Cortex of kidney (tissue), 1 donor: ENCODE results near the gene PPM1A.
A peak's percentile ranks its signal among the peaks of the same experiment; 100 is the strongest.

Experiments used
- DNase-seq: peaks from one replicate; lab custom pipeline; 2025; lab: John Stamatoyannopoulos, UW

Gene PPM1A

GRCh38 chr14:60226298-60226697 is 22.7 kb upstream of the PPM1A start:
- no peak for DNase-seq

GRCh38 chr14:60227291-60227690 is 21.7 kb upstream of the PPM1A start:
- DNase-seq, result no peak

GRCh38 chr14:60229614-60230013 is 19.4 kb upstream of the PPM1A start:
- DNase-seq, result no peak

GRCh38 chr14:60232185-60232584 is 16.8 kb upstream of the PPM1A start:
- DNase-seq, result no peak

- DNase-seq, result no peak
These were observed 15.8 kb upstream of the PPM1A start for GRCh38 chr14:60233251-60233650.

GRCh38 chr14:60233891-60234290 is 15.1 kb upstream of the PPM1A start:
- no peak for DNase-seq

GRCh38 chr14:60235440-60235839 is 13.6 kb upstream of the PPM1A start:
- no peak for DNase-seq

- DNase-seq, result no peak
These were observed 10.1 kb upstream of the PPM1A start for GRCh38 chr14:60238955-60239354.

- DNase-seq, result no peak
These were observed 8.7 kb upstream of the PPM1A start for GRCh38 chr14:60240139-60240856.

- DNase-seq, result no peak
These were observed 7.9 kb upstream of the PPM1A start for GRCh38 chr14:60241091-60241490.

- no peak for DNase-seq
These were observed 6.6 kb upstream of the PPM1A start for GRCh38 chr14:60242429-60242828.

- no peak for DNase-seq
These were observed 3.4 kb upstream of the PPM1A start for GRCh38 chr14:60245380-60246177.

GRCh38 chr14:60247994-60248696 is 876 bp upstream of the PPM1A start:
- no peak for DNase-seq

- DNase-seq, result peak; percentile 16
These were observed 568 bp downstream of the PPM1A start for GRCh38 chr14:60249321-60250256.

- no peak for DNase-seq
These were observed 1.4 kb downstream of the PPM1A start for GRCh38 chr14:60250257-60251035.

GRCh38 chr14:60251877-60252276 is 2.9 kb downstream of the PPM1A start:
- DNase-seq, result no peak

- no peak for DNase-seq
These were observed 3.6 kb downstream of the PPM1A start for GRCh38 chr14:60252630-60253029.

GRCh38 chr14:60253649-60254048 is 4.6 kb downstream of the PPM1A start:
- no peak for DNase-seq

GRCh38 chr14:60254176-60254575 is 5.2 kb downstream of the PPM1A start:
- no peak for DNase-seq

GRCh38 chr14:60257865-60258264 is 8.8 kb downstream of the PPM1A start:
- DNase-seq, result no peak

GRCh38 chr14:60265163-60265562 is 16.1 kb downstream of the PPM1A start:
- DNase-seq, result no peak
